HepG2 (cell line): ENCODE measurements around the gene C1QBP. TPM values are rescaled to one million over a fixed set of nuclear protein-coding genes. Genes with fewer than 3 reads are reported as not detected.

Source experiments
- AKAP8 ChIP-seq: sonication (generic); formaldehyde crosslinking; IDR thresholded peaks from 2 replicates; pipeline ENCODE4 v1.5.1; 2020; ENCODE audit warnings: mild to moderate bottlenecking, missing genetic modification reagents
- ATAD3A ChIP-seq: sonication (generic); formaldehyde crosslinking; IDR thresholded peaks from 2 replicates; pipeline ENCODE4 v1.4.0; 2020; ENCODE audit warnings: missing genetic modification reagents
- ATF7-NPFF ChIP-seq: sonication (generic); formaldehyde crosslinking; IDR thresholded peaks from 2 replicates; pipeline ENCODE4 v1.8.1; 2023; ENCODE audit warnings: mild to moderate bottlenecking, low read depth, missing genetic modification reagents, moderate library complexity
- GATAD1 ChIP-seq: IDR thresholded peaks from 2 replicates; pipeline ENCODE4 v1.6.1; 2016; ENCODE audit warnings: missing genetic modification reagents, missing compliant biosample characterization
- IRF2 ChIP-seq: IDR thresholded peaks from 2 replicates; pipeline ENCODE4 v1.6.1; 2018; ENCODE audit warnings: missing genetic modification reagents, missing compliant biosample characterization
- TARDBP ChIP-seq: sonication (generic); formaldehyde crosslinking; IDR thresholded peaks from 2 replicates; pipeline ENCODE4 v1.8.0; 2022; ENCODE audit warnings: mild to moderate bottlenecking, missing genetic modification reagents
- ZFP36L2 ChIP-seq: sonication (generic); formaldehyde crosslinking; IDR thresholded peaks from 2 replicates; pipeline ENCODE4 v1.4.0; 2020; ENCODE audit warnings: missing genetic modification reagents
- ZIK1 ChIP-seq: sonication (generic); formaldehyde crosslinking; IDR thresholded peaks from 2 replicates; pipeline ENCODE4 v1.5.0; 2020; ENCODE audit warnings: mild to moderate bottlenecking, low read depth, missing genetic modification reagents, borderline replicate concordance
- ZNF775 ChIP-seq: sonication (generic); formaldehyde crosslinking; IDR thresholded peaks from 2 replicates; pipeline ENCODE4 v1.4.0; 2020; ENCODE audit warnings: missing genetic modification reagents, mild to moderate bottlenecking, moderate library complexity, borderline replicate concordance
- ZNF891 ChIP-seq: sonication (generic); formaldehyde crosslinking; IDR thresholded peaks from 2 replicates; pipeline ENCODE4 v1.5.0; 2020; ENCODE audit warnings: mild to moderate bottlenecking, missing genetic modification reagents
- polyA plus RNA-seq, 8 experiments: library from polyadenylated mRNA; depleted of rRNA in 3 of 8; stranded (reverse) in 7 of 8; unstranded in 1 of 8; fragments of >200 nt; fragmentation: Illumina TruSeq in 4 of 8; extraction: Trizol in 4 of 8; gene quantifications; 2 replicates each; pipeline versions ENCODE4 v1.2.1 to v1.2.3, GENCODE V29; 2011 to 2016; ENCODE audit warnings: low read depth in 4 of 8, missing spikeins in 1 of 8, mixed read lengths in 1 of 8; ENCODE audit not compliant: insufficient read depth in 1 of 8
- total RNA-seq, 5 experiments: library from RNA; depleted of rRNA; stranded (reverse); fragments of >200 nt; fragmentation: Illumina TruSeq; extraction: Trizol; gene quantifications; 2 replicates each; pipeline ENCODE4 v1.2.3, GENCODE V29; 2016; ENCODE audit warnings: low read depth in 1 of 5
- TF ChIP-seq, protein P1 (sequence below): IDR thresholded peaks from 2 replicates; pipeline ENCODE4 v1.6.1; 2012; ENCODE audit warnings: low read length, improper control_type of control experiment
- TF ChIP-seq, protein P2 (sequence below): sonication (generic); formaldehyde crosslinking; IDR thresholded peaks from 2 replicates; pipeline ENCODE4 v1.4.0; 2020; ENCODE audit warnings: missing genetic modification reagents
- TF ChIP-seq, protein P3 (sequence below): sonication (generic); formaldehyde crosslinking; conservative IDR thresholded peaks from 2 replicates; pipeline ENCODE4 v1.8.0; 2022; ENCODE audit warnings: low read depth, missing genetic modification reagents
- TF ChIP-seq, protein P4 (sequence below), 2 experiments: sonication (generic) in 1 of 2; formaldehyde crosslinking in 1 of 2; IDR thresholded peaks; 2 replicates each; pipeline versions ENCODE4 v1.4.0 to v1.6.1; 2016 to 2020; ENCODE audit warnings: borderline replicate concordance in 1 of 2, low read depth in 1 of 2, mild to moderate bottlenecking in 1 of 2, missing genetic modification reagents in 1 of 2

The C1QBP gene
- total and polyA plus RNA-seq, 2 of the 13 experiments (the other 11 are each of a cell fraction or from before 2014, with no cell fraction given): 219 to 680 TPM

DNA sequence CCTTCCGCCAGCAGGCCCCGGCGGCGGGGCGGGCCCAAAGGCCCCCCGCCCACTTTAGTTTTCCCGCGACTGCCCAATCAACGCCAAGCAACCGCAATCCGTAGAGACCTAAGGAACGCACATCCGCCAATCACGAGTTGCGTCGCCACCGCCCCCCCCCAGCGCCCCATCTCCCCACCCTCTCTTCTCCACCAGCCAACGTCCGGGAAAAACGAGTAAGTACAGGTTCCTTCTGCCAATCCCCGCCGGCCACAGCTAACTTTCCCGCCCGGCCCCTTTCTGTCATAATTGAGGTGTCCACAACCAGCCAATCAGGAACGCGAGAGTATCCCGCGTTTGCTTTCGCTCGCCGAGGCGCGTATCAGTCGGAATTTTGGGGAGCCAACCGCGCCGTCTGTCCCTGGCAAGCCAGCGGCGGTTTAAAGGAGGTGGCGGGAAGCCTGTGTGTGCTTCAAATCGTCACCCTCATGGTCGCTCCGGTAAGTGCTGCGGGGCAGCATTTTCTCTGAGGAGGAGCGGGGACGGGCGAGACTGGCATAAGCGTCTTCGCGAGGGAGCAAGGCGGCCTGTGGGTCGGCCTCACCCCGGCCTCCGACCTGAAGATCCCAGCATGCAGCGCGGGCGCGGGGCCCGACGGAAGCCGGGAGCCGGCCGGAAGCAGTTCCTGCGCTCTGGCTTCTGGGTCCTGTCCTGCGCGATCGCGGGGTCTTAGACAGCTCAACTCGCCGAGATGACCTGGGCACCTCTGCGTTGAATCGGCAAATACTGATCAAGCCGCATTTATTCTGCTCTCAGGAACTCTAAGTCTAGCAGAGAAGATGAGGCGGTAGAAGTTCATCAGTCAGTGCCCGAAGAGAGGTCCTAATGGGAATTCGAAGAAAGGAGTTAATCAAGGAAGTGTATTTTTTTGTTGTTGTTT, 47.5 kb upstream of the C1QBP start, which contains the start of gene MIS12 (continued):
- TF ChIP-seq, protein P1, sequence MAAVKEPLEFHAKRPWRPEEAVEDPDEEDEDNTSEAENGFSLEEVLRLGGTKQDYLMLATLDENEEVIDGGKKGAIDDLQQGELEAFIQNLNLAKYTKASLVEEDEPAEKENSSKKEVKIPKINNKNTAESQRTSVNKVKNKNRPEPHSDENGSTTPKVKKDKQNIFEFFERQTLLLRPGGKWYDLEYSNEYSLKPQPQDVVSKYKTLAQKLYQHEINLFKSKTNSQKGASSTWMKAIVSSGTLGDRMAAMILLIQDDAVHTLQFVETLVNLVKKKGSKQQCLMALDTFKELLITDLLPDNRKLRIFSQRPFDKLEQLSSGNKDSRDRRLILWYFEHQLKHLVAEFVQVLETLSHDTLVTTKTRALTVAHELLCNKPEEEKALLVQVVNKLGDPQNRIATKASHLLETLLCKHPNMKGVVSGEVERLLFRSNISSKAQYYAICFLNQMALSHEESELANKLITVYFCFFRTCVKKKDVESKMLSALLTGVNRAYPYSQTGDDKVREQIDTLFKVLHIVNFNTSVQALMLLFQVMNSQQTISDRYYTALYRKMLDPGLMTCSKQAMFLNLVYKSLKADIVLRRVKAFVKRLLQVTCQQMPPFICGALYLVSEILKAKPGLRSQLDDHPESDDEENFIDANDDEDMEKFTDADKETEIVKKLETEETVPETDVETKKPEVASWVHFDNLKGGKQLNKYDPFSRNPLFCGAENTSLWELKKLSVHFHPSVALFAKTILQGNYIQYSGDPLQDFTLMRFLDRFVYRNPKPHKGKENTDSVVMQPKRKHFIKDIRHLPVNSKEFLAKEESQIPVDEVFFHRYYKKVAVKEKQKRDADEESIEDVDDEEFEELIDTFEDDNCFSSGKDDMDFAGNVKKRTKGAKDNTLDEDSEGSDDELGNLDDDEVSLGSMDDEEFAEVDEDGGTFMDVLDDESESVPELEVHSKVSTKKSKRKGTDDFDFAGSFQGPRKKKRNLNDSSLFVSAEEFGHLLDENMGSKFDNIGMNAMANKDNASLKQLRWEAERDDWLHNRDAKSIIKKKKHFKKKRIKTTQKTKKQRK: no peak
- TF ChIP-seq, protein P2, sequence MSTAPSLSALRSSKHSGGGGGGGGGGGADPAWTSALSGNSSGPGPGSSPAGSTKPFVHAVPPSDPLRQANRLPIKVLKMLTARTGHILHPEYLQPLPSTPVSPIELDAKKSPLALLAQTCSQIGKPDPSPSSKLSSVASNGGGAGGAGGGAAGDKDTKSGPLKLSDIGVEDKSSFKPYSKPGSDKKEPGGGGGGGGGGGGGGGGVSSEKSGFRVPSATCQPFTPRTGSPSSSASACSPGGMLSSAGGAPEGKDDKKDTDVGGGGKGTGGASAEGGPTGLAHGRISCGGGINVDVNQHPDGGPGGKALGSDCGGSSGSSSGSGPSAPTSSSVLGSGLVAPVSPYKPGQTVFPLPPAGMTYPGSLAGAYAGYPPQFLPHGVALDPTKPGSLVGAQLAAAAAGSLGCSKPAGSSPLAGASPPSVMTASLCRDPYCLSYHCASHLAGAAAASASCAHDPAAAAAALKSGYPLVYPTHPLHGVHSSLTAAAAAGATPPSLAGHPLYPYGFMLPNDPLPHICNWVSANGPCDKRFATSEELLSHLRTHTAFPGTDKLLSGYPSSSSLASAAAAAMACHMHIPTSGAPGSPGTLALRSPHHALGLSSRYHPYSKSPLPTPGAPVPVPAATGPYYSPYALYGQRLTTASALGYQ (CRISPR knock-in tag): peak; percentile 67
- peak; percentile 77; the same call in 1 of the 2 replicates for TF ChIP-seq ZIK1
- TF ChIP-seq ZNF891: peak; percentile 51
- TF ChIP-seq, protein P3, sequence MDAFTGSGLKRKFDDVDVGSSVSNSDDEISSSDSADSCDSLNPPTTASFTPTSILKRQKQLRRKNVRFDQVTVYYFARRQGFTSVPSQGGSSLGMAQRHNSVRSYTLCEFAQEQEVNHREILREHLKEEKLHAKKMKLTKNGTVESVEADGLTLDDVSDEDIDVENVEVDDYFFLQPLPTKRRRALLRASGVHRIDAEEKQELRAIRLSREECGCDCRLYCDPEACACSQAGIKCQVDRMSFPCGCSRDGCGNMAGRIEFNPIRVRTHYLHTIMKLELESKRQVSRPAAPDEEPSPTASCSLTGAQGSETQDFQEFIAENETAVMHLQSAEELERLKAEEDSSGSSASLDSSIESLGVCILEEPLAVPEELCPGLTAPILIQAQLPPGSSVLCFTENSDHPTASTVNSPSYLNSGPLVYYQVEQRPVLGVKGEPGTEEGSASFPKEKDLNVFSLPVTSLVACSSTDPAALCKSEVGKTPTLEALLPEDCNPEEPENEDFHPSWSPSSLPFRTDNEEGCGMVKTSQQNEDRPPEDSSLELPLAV (CRISPR knock-in tag): no peak
- peak; percentile 96 for TF ChIP-seq GATAD1
- peak; percentile 53; the same call in 1 of the 2 replicates for TF ChIP-seq ATF7-NPFF (CRISPR knock-in tag)
- TF ChIP-seq ATAD3A (CRISPR knock-in tag): peak; percentile 55; the same call in 1 of the 2 replicates
- TF ChIP-seq, protein P4, sequence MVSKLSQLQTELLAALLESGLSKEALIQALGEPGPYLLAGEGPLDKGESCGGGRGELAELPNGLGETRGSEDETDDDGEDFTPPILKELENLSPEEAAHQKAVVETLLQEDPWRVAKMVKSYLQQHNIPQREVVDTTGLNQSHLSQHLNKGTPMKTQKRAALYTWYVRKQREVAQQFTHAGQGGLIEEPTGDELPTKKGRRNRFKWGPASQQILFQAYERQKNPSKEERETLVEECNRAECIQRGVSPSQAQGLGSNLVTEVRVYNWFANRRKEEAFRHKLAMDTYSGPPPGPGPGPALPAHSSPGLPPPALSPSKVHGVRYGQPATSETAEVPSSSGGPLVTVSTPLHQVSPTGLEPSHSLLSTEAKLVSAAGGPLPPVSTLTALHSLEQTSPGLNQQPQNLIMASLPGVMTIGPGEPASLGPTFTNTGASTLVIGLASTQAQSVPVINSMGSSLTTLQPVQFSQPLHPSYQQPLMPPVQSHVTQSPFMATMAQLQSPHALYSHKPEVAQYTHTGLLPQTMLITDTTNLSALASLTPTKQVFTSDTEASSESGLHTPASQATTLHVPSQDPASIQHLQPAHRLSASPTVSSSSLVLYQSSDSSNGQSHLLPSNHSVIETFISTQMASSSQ (IDR thresholded peaks at IDR 0.05; ENCODE audit: low read depth): no peak
- TF ChIP-seq, protein P4 (CRISPR knock-in tag; IDR thresholded peaks at IDR 0.05; ENCODE audit: borderline replicate concordance): no peak
- peak; percentile 54 for TF ChIP-seq IRF2 (CRISPR knock-in tag)
- TF ChIP-seq TARDBP (CRISPR knock-in tag): peak; percentile 64; the same call in 1 of the 2 replicates
- no peak for TF ChIP-seq ZNF775 (CRISPR knock-in tag)
- peak; percentile 25; the same call in 1 of the 2 replicates for TF ChIP-seq ZFP36L2
- no peak for TF ChIP-seq AKAP8 (CRISPR knock-in tag)
